Hematopoietic multipotent progenitor cell (in vitro differentiated cells): Measurements from ENCODE around the gene DNAJA2. TPM values are rescaled to one million over a fixed set of nuclear protein-coding genes. Genes with fewer than 3 reads are reported as not detected.

Experiments
- DNase-seq, 3 donors: peaks; one replicate each; pipeline ENCODE4 v3.0.0-alpha.2; 2011 to 2015; ENCODE audit warnings: low read depth in 2 of 3, low spot score in 2 of 3
- total RNA-seq: library from RNA; depleted of rRNA; stranded (reverse); fragments of >200 nt; gene quantifications from one replicate; pipeline ENCODE4 v1.2.3, GENCODE V29; 2012

Gene DNAJA2
- total RNA-seq, 1 donor = 19.7 TPM

DNA sequence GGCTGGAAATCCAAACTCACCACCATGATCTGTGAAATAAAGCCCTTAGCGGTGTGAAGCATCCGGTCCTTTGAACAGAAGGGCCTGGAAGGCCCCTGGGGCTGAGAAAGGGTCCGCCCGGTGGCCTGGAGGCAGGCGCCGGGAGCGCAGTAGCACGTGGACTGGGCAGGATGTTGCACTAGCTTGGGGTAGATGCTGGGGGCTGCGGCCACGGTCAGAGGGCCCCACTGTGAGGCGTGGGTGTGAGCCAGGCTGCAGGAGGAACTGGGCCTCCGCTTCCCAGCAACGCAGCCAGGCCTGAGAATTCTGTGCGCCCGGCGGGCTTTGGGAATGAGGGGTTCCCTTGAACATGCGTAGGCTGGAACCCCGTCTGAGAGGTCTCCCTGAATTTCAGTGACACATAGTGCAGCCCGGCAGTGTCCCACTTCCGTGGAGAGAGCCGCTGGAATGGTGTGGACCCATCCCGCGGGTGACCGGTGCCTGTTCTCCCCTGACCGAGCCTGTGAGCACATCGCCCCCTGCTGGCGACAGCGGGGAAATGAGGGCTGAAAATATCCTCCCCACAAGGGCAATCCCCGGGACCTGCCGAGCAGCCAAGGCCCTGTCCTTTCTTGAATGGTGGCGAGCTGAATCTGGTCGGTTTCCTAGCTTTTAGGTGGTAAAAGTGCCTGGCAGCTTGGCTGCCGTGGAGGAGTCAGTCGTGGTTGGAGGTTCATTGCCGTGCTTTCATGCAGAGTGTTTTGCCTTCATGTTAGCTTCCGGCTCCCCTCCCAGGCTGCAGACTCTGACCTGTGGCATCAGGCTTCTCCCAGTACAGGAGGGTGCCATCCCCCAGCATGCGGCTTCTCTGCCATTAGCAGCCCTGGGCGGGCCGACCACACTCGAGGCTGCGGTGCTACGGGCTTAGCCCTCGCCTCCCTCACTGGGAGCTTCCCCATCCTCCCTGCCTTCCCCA lies 43.8 kb downstream of the DNAJA2 start:
- peak; percentile 38 to 59 (median 41) for DNase-seq

DNA sequence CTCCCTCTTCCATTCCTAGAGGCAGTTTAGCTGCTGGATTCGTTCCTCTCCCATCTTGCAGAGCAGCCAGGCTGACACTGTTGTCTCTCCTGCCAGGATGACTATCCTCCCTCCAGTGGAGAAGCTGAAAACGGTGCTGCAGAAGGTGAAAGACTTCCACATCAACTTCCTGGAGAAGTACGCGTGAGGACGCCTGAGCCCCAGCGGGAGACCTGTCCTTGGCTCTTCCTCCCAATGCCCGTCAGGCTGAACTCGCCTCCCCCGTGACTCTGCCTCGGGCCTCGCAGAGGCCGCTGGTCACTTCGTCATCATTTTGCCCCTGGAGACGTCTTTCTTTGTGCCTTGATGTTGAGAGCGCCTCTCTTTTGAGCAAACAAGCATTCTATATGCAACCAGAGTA lies 44.7 kb downstream of the DNAJA2 start:
- no peak for DNase-seq

DNA sequence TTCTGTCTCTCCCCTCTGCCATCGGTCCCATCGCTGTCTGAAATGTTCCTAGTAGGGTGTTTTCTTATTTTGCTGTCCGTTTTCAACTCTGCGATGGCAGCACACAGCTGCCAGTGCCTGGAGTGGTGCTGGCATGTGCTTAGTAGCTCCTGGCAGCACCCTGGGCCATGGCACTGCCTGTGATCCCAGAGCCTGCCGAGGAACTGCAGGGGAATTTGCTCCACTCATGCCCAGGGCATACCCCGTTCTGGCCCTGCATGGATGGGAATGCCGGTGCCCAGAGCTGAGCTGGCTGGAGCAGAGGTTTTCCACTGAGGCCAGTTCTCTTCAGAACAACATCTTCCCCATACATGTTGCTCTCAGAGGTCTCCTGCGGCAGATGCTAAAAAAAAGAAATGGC lies 46.2 kb downstream of the DNAJA2 start:
- no peak for DNase-seq

DNA sequence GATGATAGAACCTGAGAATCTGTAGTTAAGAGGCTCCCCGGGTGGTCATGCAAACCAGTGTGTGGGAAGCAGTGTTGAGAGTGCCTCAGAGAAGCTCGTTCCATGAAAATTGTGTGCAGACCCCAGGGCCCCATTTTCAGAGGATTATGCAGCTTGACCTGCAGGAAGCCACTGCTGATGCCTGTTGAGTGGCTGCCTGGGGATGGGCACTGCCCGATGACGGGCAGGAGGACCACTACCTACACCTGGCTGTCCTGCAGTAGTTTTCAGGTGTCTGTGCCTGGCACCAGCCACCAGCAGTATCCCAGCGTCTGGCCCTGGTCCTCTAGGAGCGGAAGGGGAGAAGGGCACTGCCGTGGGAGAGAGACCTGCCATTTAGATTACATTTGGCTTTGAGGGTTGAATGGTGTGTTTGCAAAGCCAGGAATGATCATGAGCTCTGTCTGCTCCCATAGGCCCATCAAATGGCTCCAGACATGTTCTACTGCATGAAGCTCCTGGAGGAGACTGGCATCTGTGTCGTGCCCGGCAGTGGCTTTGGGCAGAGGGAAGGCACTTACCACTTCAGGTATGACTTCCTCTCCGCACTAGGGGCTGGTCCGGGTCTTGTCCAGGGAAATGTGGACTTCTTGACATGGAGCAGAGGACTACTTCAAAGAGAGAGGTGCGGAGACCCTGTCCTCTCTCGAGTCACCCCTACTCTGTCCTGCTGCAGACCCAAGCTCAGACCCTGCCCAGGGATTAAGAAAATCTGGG lies 46.8 kb downstream of the DNAJA2 start:
- no peak for DNase-seq

DNA sequence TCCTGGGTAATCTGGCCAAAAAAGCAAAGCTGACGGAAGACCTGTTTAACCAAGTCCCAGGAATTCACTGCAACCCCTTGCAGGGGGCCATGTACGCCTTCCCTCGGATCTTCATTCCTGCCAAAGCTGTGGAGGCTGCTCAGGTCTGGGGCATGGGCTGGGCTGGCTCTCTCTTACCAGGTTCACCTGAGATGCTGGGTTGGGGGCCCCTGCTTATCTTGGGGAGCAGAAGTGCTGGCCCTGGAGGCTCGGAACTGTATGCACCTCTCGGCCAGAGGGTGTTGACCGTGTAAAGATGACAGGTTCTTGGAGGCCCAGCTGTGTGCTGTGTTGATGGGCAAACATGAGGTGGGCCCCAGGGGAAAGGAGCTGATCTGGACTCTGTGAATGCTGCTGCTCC lies 49.1 kb downstream of the DNAJA2 start:
- DNase-seq = no peak

DNA sequence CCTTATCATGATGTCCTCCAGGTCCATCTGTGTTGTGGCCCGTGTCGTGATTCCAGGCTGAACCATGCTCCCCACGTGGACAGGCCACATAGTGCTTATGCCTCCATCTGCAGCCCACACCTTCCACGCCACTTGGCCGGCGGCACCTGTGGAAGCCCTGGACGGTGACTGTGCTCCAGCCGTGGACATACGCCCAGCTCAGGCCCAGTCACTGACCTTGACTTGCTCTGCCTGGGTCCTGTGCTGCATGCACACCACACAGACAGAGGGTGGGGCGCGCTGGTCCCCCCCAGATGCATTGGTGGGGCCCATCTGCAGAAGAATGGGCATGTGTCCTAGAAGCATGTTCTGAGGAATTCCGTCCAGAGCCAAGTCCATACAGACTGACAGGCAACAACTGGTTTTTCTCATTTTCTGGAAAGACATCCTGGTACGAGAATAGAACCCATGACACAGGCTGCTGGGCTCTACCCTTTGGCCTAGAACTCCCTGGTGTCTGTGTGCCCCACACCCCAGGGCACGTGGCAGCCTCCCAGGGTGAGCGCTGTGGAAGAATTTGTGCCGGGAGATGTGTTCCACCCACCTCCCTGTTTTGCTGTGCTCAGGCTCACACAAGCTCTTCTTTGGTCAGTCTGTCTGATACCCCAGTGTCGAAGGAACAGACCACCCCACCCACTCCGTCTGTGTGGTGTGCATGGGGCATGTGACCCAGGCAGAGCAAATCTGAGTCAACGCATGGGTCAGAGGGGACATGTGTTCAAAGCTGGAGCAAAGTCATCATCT lies 49.8 kb downstream of the DNAJA2 start:
- no peak for DNase-seq

DNA sequence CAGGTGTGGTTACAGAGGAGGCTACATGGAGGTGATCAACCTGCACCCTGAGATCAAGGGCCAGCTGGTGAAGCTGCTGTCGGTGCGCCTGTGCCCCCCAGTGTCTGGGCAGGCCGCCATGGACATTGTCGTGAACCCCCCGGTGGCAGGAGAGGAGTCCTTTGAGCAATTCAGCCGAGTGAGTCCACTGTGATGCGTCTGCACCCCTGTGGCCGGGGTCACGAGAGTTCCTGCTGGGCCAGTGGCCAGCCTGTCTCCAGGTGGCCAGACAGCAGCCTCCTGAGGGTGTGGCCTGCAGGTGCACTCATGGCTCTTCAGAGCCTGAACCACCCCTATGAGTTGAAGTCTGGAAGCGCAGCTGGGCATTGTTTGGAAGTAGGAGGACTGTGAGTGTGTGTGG lies 51.2 kb downstream of the DNAJA2 start:
- no peak for DNase-seq

DNA sequence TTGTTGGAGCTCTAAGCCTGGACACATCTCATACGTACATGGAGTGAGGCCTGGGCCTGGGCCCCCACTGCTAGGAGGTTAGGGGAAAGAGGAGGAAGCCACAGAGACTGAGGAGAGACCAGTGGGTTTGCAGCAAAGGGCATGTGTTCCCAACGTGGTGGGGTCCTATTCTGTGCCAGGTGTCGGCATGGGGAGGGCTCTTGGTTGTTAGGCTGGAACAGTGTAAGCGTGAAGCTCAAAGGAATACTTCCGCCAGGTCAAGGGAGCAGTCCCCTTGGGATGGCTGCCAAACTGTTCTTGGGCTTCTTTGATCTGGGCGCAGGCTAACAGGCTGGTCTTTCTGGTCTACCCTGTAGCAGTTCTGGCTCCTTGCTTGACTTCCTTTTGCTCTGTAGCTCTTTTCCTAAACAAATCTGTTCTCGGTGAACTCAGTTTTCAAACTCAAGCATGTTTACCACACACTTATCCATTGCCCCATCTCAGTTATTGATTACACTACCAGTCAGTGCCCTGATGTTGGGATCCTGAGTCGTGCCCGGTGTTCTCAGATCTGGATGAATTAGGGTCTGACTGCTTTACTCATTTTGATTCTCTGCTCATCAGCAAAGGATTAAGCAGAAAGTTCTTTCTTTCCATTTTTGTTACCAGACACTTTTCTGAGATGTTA lies 52.9 kb downstream of the DNAJA2 start:
- no peak for DNase-seq

DNA sequence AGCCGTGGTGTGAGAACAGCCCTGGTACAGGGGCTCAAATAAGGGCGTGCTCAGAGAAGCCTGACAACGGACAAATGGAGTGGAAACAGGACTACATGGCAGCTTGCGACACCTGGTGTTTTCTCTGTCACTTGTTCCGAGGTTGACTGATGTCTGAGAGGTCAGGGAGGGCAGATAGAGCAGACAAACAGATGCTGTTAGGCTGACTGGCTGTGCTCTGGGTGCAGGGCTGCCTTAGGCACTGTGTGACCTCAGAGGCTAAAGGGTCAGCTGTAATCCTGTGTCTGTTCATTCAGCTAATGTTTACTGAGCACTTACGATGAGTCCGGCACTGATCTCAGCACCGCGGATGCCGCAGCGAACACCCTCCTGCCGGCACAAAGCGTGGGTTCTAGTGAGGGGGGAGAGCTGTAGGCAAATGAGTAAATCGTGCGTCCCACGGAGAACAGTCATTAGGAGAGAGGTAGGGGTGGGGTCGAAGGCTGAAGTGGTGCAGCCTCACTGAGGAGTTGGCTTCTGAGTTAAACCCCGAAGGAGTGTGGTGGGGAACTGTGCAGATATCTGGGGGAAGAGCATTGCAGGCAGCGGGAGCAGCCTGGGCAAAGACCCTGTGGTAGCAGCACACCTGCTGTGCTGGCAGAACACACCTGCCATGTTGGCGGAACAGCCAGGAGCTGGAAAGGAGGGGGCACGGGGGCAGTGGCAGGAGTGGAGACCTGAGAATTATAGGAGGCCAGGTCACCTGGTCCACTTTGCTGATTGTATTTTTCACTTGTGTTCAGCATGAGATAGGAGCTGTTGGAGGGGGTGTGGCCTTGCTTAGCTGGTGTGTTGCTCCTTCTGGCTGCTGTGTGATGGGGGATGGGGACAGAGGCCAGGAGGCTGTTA lies 54.3 kb downstream of the DNAJA2 start:
- no peak for DNase-seq

DNA sequence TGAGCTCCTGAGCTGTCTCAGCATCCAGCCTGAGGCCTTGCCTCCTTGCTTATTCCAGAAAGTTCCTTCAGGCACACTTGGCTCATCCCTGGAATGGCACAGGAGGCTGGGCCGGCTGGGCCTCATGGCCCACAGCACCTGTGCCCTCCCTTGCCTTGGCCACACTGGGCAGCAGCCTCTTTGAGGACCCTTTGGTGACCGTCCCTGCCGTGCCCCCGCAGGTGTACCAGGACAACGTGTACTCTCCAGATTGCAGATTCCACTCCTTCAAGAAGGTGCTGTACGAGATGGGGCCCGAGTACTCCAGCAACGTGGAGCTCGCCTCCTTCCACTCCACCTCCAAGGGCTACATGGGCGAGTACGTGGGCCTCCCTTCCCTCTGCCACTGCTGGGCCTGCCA lies 55.1 kb downstream of the DNAJA2 start:
- no peak for DNase-seq

DNA sequence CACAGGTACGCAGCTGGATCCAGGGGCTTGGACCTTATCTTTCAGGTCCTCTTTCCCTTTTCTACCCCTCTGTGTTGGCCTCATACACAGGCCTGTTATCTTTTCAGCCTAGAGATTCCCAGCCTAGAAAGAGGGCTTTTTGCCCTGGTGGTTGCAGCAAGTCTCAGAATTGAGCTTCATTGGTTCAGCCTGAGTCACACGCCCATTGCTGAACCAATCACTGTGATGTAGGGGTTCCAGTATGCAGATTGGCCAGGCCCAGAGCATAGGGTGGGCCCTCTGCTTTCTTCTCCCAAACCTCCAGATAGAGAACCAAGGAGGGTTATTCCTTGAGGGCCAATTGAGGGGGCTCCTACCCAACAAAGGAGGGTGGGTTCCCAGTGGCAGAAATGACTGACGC lies 56.5 kb downstream of the DNAJA2 start:
- DNase-seq = no peak

DNA sequence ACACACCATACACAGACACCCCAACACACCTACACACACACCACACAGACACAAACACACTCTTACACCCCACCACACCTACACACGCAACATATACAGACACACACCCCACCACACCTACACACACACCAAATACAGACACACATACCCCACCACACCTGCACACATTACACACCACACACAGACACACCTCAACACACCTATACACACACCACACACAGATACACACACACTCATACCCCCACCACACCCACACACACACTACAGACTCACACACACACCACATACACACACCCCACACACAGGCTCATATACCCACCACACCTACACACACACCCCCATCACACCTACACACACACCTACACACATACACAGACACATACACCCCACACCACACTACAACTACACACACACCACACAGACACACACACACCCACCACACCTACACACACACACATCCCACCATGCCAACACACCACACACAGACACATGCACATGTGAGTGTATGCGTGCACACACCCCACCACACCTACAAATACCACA lies 57.9 kb downstream of the DNAJA2 start:
- no peak for DNase-seq

DNA sequence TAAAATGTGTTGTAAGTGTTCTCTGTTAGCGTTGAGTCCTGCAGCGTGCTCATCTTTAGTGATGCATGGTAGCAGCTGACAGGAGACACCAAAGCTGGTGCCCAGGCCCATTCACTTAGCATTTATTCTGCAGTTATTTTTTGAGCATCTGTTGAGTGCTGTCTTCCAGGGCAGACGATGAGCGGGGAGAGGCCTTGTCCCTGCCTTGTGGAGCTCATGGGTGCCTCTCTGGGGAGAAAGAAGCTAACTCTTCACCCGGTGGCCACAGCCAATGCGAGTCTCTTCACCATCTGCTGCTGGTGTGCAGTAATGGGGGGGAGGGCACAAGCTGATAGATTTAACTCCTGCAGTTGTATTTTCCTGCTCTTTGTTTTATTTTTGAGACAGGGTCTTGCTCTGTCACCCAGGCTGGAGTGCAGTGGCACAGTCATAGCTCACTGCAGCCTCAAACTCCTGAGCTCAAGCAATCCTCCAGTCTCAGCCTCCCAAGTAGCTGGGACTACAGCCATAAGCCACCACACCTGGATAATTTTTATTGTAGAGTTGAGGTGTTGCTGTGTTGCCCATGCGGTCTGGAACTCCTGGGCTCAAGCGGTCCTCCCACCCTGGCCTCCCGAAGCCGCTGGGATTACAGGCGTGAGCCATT lies 58.8 kb downstream of the DNAJA2 start:
- no peak for DNase-seq

DNA sequence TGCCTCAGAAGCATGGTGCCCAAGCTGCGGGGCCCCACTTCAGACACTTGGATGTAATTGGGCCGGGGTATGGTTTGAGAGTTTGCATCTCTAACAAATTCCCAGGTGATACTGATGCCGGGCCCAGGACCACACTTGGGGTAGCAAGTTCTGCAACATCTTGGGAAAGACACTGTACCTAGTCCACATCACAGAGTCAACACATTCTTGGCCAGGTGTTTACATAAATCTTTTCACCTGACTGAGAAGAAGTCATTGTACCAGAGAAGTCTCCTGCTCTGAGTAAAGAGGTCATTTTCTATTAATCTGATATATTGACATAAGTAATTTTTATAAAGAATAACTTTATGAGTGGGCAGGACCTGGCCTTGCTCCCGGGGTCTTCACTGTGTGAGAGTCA lies 61.8 kb downstream of the DNAJA2 start:
- DNase-seq = no peak

DNA sequence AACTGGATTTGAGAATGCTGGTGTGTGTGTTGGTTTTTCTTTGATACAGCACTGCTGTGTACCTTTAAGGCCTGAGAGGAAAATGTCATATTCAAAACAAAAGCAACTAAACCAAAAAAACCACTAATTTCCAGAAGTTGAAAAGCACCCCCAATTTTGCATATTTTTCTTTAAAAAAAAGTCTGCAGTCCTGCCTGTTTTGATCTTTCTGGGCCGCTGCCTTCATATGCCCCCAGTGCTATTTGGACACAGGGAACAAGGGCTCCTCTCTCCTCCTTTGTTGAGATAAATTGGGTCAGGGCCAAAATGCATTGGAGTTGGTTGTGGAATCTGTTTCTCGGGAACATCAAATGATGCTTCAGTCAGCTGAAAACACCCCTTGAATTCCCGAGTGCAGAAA lies 62.4 kb downstream of the DNAJA2 start:
- no peak for DNase-seq

DNA sequence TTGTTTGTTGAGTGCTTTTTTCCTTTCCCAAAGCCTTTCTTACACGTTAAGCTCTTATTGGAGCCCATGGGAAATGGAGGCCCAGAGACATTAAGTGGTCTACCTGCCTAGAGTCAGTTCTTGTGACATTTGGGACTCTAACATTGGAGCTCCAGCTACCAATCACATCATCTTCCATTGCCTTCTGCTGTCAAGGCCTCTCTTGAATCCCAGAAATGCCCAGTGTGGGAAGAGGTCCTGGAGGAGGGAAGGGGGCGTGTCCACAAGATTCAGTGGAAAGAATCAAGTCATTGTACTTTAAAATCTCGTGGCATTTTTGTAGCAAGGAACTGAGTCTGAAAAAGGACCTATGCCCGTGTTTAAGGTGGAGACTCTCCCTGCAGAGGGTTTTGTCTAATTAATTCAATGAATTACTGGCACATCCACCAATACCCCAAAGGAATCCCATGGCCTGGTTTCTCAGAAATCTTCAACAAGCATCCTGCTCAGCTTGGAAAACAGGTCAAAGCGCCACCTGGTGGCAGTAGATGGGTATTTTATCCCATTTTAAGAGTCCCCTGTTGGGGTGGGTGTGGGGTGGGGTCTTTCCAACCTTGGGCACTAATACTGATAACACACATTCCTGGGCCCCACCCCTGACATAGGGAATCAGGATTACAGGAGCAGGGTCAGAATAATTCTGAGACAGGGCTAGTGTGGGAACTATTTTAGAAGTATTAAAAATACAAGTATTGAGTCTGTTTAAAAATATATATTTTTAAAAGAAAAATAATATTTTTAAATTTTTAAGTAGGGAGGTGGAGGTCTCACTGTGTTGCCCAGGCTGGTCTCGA lies 64.7 kb downstream of the DNAJA2 start:
- peak; percentile 39 to 80 (median 55) for DNase-seq

DNA sequence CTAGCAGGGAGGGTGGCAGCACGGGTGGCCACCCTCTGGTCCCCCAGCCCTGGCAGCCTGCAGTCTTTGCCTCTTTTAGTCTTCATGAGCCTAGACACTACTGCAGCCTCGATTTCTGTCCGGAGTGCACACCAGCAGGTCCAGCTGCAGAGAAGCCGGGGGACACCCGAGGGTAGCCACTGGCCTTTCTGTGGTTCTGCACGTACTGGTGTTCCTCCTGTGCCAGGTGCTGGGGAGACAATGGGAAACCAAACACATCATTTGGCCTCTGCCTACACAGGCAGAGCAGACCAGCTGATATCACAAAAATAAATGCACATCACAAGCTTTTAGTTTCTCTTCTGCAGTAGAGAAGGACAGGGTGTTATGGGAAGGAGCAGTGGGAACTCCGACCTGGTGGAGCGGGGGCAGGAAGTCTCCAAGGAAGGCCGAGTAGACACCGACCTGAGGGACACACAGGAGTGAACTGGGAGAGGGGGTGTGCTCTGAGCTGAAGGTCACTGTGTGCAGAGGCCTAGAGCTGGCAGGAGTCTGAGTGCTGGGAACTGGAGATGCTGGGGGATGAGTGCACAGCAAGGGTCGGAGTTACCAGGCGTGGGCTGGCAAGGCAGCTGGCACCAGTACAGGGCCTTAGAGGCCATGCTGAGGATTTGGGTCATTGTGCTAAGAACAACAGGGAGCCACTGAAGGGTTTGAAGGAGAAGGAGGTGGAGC lies 66.3 kb downstream of the DNAJA2 start:
- no peak for DNase-seq
